Activated CD4-positive, alpha-beta T cell treated with anti-CD3 and anti-CD28 coated beads for 1 hour (primary cell): ENCODE data around the gene MYO18A.
"Not testable (repeated sequence)": the region's sequence is repeated elsewhere in the genome, so short reads cannot be mapped to it uniquely, and the experiment has no call there.

ENCODE experiments used
- DNase-seq: peaks from one replicate; pipeline ENCODE4 v3.0.0-alpha.2; 2020

Gene MYO18A

GRCh38 chr17:29147228-29147627 lies 33.0 kb downstream of the MYO18A start:
- not testable (repeated sequence) for DNase-seq

GRCh38 chr17:29146369-29146972 lies 33.7 kb downstream of the MYO18A start:
- DNase-seq: no peak

- DNase-seq: peak; percentile 56
Measured at GRCh38 chr17:29145289-29146073, 34.7 kb downstream of the MYO18A start.

- DNase-seq: no peak
Measured at GRCh38 chr17:29143894-29144293, 36.3 kb downstream of the MYO18A start.

GRCh38 chr17:29141514-29141876 lies 38.7 kb downstream of the MYO18A start:
- DNase-seq: no peak

- peak; percentile 31 for DNase-seq
Measured at GRCh38 chr17:29140631-29141513, 39.3 kb downstream of the MYO18A start.

GRCh38 chr17:29140051-29140621 lies 40.1 kb downstream of the MYO18A start:
- DNase-seq: peak; percentile 54

GRCh38 chr17:29138971-29139691 lies 41.1 kb downstream of the MYO18A start:
- DNase-seq: no peak

- DNase-seq: no peak
Measured at GRCh38 chr17:29138184-29138955, 41.8 kb downstream of the MYO18A start.

- DNase-seq: no peak
Measured at GRCh38 chr17:29136998-29137730, 43.0 kb downstream of the MYO18A start.

GRCh38 chr17:29135464-29135863 lies 44.7 kb downstream of the MYO18A start:
- DNase-seq: no peak

- DNase-seq: no peak
Measured at GRCh38 chr17:29133121-29133713, 47.0 kb downstream of the MYO18A start.

GRCh38 chr17:29131814-29132682 lies 48.1 kb downstream of the MYO18A start:
- no peak for DNase-seq

- no peak for DNase-seq
Measured at GRCh38 chr17:29129731-29130130, 50.5 kb downstream of the MYO18A start.

- no peak for DNase-seq
Measured at GRCh38 chr17:29127840-29128239, 52.4 kb downstream of the MYO18A start.

- DNase-seq: no peak
Measured at GRCh38 chr17:29126268-29126930, 53.8 kb downstream of the MYO18A start.

GRCh38 chr17:29125651-29126050 lies 54.5 kb downstream of the MYO18A start:
- DNase-seq: no peak

- no peak for DNase-seq
Measured at GRCh38 chr17:29124925-29125273, 55.3 kb downstream of the MYO18A start.
